Esophagus (tissue), 2 donors: Measurements from ENCODE around the gene GNA14. TPM values are rescaled to one million over a fixed set of nuclear protein-coding genes. Genes with fewer than 3 reads are reported as not detected.
"Not testable (repeated sequence)": the region's sequence is repeated elsewhere in the genome, so short reads cannot be mapped to it uniquely, and the experiment has no call there.

Experiments used
- H3K27ac ChIP-seq, 2 donors: one replicate each; pipeline ENCODE4 v1.5.1; 2013; ENCODE audit warnings: low read depth in 2 of 2, mild to moderate bottlenecking in 2 of 2, inconsistent platforms in 1 of 2, low read length in 1 of 2, moderate library complexity in 1 of 2
- H3K27me3 ChIP-seq, 2 donors: one replicate each; pipeline ENCODE4 v1.6.1; 2013; ENCODE audit warnings: low read length in 2 of 2, control low read depth in 1 of 2, mild to moderate bottlenecking in 1 of 2; ENCODE audit not compliant: insufficient read depth in 2 of 2, control insufficient read depth in 1 of 2
- H3K36me3 ChIP-seq, 2 donors: one replicate each; pipeline ENCODE4 v1.6.1; 2013; ENCODE audit warnings: low read length in 1 of 2; ENCODE audit not compliant: control insufficient read depth in 2 of 2, insufficient read depth in 2 of 2
- H3K4me1 ChIP-seq, 2 donors: one replicate each; pipeline ENCODE4 v1.6.1; 2013; ENCODE audit warnings: low read length in 1 of 2; ENCODE audit not compliant: control insufficient read depth in 2 of 2, insufficient read depth in 2 of 2
- H3K4me3 ChIP-seq, 2 donors: one replicate each; pipeline ENCODE4 v1.5.1; 2013; ENCODE audit warnings: low read length in 2 of 2, mild to moderate bottlenecking in 2 of 2, low read depth in 1 of 2, moderate library complexity in 1 of 2
- H3K9me3 ChIP-seq, 2 donors: one replicate each; pipeline ENCODE4 v1.6.1; 2013; ENCODE audit warnings: mild to moderate bottlenecking in 2 of 2, low read depth in 1 of 2, low read length in 1 of 2, moderate library complexity in 1 of 2; ENCODE audit not compliant: control insufficient read depth in 2 of 2, insufficient read depth in 1 of 2
- WGBS, 2 donors: extraction: QIAGEN DNeasy Blood & Tissue Kit; methylation state at CpG; one replicate each; pipeline ENCODE4 v1.1.7; 2013; 5-methylcytosine and 5-hydroxymethylcytosine counted together
- polyA plus RNA-seq, 2 donors: library from polyadenylated mRNA; stranded (reverse); fragments of 200-250 nt; gene quantifications; one replicate each; pipeline ENCODE4 v1.2.3, GENCODE V29; 2013
- donor health status: healthy with polysubstance abuse.
- donor health status: Bipolar disorder and iron deficiency.

Gene GNA14
- polyA plus RNA-seq, 2 donors, result 0.94 to 1.9 TPM

DNA sequence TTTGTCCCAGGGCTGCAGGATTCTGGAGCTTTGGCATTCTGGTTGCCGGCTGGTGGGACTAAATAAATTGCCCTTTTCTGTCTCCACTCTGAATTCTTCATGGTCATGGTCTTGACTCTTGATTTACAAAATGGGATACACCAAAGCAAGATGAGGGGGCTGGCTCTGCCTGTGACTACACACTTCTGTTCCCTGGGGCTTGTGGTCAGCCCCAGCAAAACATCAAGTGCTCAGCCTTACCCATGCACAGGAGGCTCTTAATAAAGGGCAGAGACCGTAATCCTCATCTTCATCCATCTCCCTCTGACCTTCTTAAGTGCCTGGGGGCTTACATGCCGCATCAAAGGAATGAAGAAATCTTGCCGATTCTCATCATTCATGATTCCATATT lies 198.0 kb downstream of the GNA14 start:
- no peaks in the 10 kb centered on the region for H3K36me3 ChIP-seq
- H3K4me1 ChIP-seq, result peaks cover 0 to 3% of the 10 kb centered on the region in 2 donors
- WGBS, 2 donors, result 83 to 92% methylated on average over 4 of the region's 4 CpGs
- no peaks in the 10 kb centered on the region for H3K27me3 ChIP-seq
- peaks cover 0 to 3% of the 10 kb centered on the region in 2 donors for H3K9me3 ChIP-seq
- no peak overlapping the region for H3K27ac ChIP-seq
- H3K4me3 ChIP-seq, result no peak overlapping the region

DNA sequence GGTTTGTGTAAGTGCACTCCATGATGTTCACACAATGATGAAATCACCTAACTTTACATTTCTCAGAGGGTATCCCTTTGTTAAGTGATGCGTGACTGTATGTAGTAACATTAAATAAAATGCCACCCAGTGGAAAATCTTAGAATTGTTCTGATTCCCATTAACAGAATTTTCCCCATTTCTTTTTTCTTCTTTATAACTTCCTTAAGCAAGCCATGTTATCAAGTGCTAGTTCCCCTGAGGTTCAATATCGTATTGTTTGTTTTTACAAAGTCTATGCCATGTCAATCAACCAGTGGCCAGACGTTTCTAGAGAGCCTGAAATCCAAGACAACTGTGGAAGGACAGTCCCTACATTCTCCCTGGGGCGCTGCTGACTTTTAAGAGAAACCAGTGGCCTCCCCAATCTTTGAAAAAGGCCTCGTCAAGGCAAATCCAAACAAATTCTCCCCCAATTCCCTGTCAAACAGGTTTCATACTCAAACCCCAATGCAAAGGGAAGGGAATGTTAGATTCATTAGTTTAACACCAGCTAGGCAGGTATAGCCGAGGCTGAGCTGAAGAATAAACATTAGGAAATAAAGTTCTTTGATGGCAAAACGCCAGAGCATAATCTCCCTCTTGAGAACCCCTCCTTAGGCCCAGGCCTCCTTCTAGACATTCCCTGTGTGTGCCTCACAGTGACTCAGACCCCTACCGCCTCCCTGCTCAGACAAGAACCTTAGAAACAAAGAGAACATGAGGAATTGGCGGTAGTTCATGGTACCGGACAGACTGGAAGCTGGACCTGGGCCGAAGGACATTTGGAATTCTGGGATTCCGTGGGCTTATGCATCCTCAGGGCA lies 198.7 kb downstream of the GNA14 start:
- no peak overlapping the region for H3K27ac ChIP-seq
- no peaks in the 10 kb centered on the region for H3K36me3 ChIP-seq
- no peaks in the 10 kb centered on the region for H3K27me3 ChIP-seq
- no peak overlapping the region for H3K4me3 ChIP-seq
- peaks cover 0 to 3% of the 10 kb centered on the region in 2 donors for H3K9me3 ChIP-seq
- peaks cover 0 to 3% of the 10 kb centered on the region in 2 donors for H3K4me1 ChIP-seq
- WGBS, 2 donors, result 54 to 58% methylated on average over 12 of the region's 12 CpGs

DNA sequence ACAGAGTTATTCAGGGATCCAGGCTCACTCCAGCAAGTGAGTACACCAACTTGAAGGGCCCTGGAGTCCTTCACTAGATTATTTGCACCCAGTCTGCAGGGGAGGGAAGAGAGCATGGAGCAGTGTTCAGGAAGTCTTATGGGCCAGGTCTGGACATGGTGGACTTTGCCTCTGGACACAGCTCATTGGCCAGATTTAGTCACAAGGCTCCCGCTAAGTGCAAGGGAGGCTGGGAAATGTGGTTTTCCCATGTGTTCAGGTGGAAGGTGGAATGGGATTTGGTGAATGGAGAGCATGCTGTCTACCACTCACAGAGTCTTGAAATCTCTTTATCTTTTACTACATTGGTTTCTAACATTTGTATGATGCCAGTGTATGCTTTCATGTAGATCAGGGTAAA lies 200.5 kb downstream of the GNA14 start:
- Histone ChIP-seq H3K27ac (no peak overlapping the region), H3K4me1 (peaks cover 0 to 3% of the 10 kb centered on the region in 2 donors), H3K4me3 (no peak overlapping the region), H3K36me3 (no peaks in the 10 kb centered on the region), H3K9me3 (peaks cover 0 to 3% of the 10 kb centered on the region in 2 donors), H3K27me3 (no peaks in the 10 kb centered on the region)
- WGBS, 2 donors, result 100% methylated on average over 1 of the region's 1 CpG

DNA sequence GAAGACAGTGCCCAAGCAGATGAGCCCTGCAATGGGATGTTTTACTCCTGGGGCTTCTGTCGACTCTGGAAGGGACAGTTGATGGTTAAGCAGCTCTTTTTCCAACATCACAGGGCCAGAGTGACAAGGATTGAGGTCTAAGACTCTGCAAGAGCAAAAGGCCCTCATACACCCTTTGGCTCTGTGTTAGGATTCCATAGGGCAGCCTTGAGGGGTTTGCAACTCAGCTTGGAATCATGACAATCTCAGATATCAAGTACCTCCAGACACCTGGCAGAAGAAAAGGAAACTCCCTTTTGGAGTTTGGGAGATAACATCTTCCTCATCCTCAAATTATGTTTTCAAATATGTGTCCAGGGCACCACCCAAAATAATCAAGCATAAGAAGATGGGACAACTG lies 205.7 kb downstream of the GNA14 start:
- WGBS, 2 donors, result 74 to 76% methylated on average over 1 of the region's 1 CpG
- Histone ChIP-seq H3K4me1 (no peaks in the 10 kb centered on the region), H3K36me3 (no peaks in the 10 kb centered on the region), H3K4me3 (no peak overlapping the region), H3K27me3 (no peaks in the 10 kb centered on the region), H3K9me3 (peaks cover 0 to under 1% of the 10 kb centered on the region in 2 donors), H3K27ac (no peak overlapping the region)

DNA sequence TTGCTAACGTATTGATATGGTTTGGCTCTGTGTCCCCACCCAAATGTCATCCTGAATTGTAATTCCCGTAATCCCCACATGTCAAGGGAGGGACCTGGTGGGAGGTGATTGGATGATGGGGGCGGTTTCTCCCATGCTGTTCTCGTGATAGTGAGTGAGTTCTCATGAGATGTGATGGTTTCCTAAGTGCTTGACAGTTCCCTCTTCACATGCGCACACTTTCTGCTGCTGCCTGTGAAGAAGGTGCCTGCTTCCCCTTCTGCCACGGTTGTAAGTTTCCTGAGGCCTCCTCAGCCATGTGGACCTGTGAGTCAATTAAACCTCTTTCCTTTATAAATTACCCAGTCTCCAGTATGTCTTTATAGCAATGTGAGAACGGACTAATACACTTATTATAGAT lies 207.0 kb downstream of the GNA14 start:
- not testable (repeated sequence) for H3K27ac ChIP-seq, H3K27me3 ChIP-seq, H3K4me1 ChIP-seq, H3K4me3 ChIP-seq, H3K9me3 ChIP-seq, H3K36me3 ChIP-seq
- WGBS, 2 donors, result 69 to 83% methylated on average over 7 of the region's 7 CpGs

DNA sequence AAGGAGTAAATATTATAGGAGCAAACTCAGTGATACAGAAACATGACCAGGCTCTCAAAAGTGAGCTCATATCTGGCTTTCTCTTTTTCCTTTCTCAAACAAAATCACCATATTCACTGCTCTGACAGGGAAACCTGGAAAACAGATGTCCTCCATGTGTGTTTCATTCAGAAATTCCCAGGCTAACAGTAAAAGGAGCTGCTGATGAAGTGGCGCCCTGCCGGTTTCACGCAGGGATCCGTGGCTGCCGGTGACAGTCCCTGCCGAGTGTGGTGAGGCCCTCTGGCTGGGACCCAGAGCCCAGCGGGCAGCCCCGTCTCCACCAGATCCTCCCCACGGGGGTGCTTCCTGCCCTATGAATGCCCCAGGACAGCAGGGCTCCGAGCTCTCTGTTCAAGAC lies 208.1 kb downstream of the GNA14 start:
- WGBS, 2 donors, result 46 to 52% methylated on average over 10 of the region's 10 CpGs
- H3K27ac ChIP-seq, result no peak overlapping the region

DNA sequence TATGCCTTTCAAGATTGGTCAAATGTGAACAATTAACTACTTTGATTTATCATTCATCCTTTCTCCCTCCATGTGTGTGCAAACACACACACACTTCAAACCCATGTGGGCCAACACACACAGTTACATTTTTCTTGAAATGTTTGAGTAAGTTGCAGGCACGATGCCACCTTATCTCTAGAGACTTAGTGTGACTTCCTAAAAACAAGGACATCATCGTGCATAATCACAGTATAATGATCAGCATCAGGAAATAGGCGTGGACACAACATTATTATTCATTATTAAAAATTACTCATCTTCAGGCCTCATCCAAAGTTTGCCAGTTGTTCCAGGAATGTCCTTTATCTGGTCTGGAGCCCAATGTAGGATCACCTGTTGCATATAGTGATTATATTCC lies 209.5 kb downstream of the GNA14 start:
- Histone ChIP-seq H3K4me3 (no peak overlapping the region), H3K4me1 (no peaks in the 10 kb centered on the region), H3K27ac (no peak overlapping the region), H3K36me3 (no peaks in the 10 kb centered on the region), H3K27me3 (no peaks in the 10 kb centered on the region), H3K9me3 (no peaks in the 10 kb centered on the region)
- WGBS, 2 donors, result 46 to 66% methylated on average over 3 of the region's 3 CpGs

More for the DNA sequence above, 208.1 kb downstream of the GNA14 start:
- Histone ChIP-seq H3K4me1 (no peaks in the 10 kb centered on the region), H3K27me3 (no peaks in the 10 kb centered on the region), H3K4me3 (no peak overlapping the region), H3K36me3 (no peaks in the 10 kb centered on the region), H3K9me3 (no peaks in the 10 kb centered on the region)

DNA sequence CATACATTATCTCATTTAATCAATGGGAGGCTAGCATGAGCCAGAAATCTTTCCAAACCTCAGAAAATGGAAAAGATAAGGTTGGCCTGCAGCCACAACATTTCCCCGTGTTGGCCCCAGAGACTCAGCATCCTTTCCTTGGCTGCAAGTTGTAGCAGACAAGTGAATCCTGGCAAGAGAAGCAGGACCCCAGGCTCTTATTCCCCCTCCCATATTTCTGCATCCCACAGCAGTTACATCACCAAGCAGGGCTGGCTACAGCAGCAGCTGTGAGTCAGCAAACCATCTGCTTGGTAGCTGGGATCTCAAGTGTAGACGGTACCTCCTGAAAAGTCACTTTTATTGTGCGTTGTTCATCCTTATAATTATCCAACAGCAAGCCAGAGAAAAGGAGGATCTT lies 212.4 kb downstream of the GNA14 start:
- 71 to 74% methylated on average over 3 of the region's 3 CpGs for WGBS, 2 donors

DNA sequence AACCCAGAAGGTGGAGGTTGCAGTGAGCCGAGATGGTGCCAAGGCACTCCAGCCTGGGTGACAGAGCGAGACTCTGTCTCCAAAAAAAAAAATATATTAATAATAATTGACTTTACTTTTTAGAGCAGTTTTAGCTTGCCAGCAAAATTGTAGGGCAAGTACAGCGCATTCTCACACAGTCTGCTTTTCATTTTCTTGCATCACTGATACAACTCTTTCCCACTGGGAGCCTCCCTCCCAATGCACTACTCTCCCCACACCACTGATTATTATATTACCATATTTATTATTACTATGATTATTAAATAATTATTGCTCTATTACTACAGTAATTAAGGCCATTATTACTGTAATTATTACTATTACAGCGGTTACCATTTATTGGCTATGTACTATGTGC lies 212.8 kb downstream of the GNA14 start:
- no peak overlapping the region for H3K4me3 ChIP-seq
- no peaks in the 10 kb centered on the region for H3K4me1 ChIP-seq
- WGBS, 2 donors, result 91 to 93% methylated on average over 4 of the region's 4 CpGs
- H3K27me3 ChIP-seq, result no peaks in the 10 kb centered on the region
- H3K36me3 ChIP-seq, result no peaks in the 10 kb centered on the region
- H3K27ac ChIP-seq, result no peak overlapping the region
- H3K9me3 ChIP-seq, result no peaks in the 10 kb centered on the region

More for the DNA sequence above, 212.4 kb downstream of the GNA14 start:
- Histone ChIP-seq H3K4me3 (no peak overlapping the region), H3K27ac (no peak overlapping the region), H3K9me3 (no peaks in the 10 kb centered on the region), H3K27me3 (no peaks in the 10 kb centered on the region), H3K4me1 (no peaks in the 10 kb centered on the region), H3K36me3 (no peaks in the 10 kb centered on the region)
